Measurements from ENCODE around the gene FCRL5. TPM values are rescaled to one million over a fixed set of nuclear protein-coding genes. Genes with fewer than 3 reads are reported as not detected.

The FCRL5 gene
- total and polyA plus RNA-seq, 2 donors (not counting 3 experiments of a cell fraction or from before 2014, with no cell fraction given): not detected

DNA sequence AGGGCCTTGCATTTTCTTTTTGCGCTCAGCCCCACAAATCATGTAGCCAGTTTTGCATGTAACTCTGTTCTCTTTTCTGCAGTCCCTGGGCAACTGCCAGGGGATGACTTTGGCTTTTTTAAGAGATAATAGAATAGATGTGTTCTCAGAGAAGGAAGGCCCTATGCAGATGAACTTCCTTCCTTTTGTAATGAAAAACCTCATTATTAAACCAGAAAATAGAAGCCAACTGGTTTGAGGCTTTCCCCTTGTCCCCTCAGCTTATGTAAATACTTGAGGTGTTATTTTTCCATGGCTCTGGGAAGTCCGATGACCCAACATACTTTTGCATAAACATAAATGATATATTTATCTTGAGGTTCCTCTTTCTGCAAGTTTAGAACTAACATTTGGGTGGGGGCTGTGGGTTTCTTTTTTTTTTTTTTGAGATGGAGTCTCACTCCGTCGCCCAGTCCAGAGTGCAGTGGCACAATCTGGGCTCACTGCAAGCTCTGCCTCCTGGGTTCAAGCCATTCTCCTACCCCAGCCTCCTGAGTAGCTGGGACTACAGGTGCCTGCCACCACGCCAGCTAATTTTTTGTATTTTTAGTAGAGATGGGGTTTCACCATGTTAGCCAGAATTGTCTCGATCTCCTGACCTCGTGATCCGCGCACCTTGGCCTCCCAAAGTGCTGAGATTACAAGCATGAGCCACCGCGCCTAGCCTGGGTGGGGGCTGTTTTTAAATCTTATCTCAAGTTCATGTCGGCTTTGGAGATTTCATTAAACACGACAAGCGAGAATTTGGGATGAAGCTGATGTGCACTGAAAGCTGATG lies 14.4 kb upstream of the FCRL5 start:
- Histone ChIP-seq H3K27me3 (ENCODE audit: control insufficient read depth in 2 of 2, insufficient read depth in 2 of 2, low read length in 2 of 2) (peaks cover 0 to under 1% of the 10 kb centered on the region in 2 experiments), H3K4me2 (ENCODE audit: insufficient read depth, low read length) (no peak overlapping the region), H3K36me3 (ENCODE audit: control insufficient read depth in 2 of 2, extremely low read depth in 1 of 2, insufficient read depth in 2 of 2, low read length in 2 of 2) (no peaks in the 10 kb centered on the region), H3K27ac (ENCODE audit: insufficient read depth, low read depth, low read length) (no peak overlapping the region), H3K79me2 (ENCODE audit: control insufficient read depth, insufficient read depth, low read length) (no peaks in the 10 kb centered on the region), H4K20me1 (replicated peaks; ENCODE audit: control insufficient read depth, extremely low read depth, insufficient read depth, low read length) (no peaks in the 10 kb centered on the region), H3K9me3 (replicated peaks; ENCODE audit: control insufficient read depth, insufficient read depth, low read length) (no peaks in the 10 kb centered on the region), H3K4me3 (replicated peaks in 1 of 3; ENCODE audit: insufficient read depth in 1 of 3, low read depth in 1 of 3, low read length in 3 of 3) (no peak overlapping the region), H2AFZ (ENCODE audit: low read depth, low read length) (no peak overlapping the region), H3K9ac (replicated peaks; ENCODE audit: extremely low read depth, insufficient read depth, low read length) (no peak overlapping the region), H3K4me1 (ENCODE audit: control insufficient read depth, extremely low read depth, insufficient read depth, low read length) (no peaks in the 10 kb centered on the region), H3K9me1 (replicated peaks; ENCODE audit: control insufficient read depth, extremely low read depth, insufficient read depth, low read length) (no peaks in the 10 kb centered on the region)
- POLR2A ChIA-PET: no interaction called here
- TF ChIP-seq POLR2AphosphoS5 (IDR thresholded peaks at IDR 0.05; ENCODE audit: insufficient read depth, low read depth, low read length): no peak
- TF ChIP-seq CTCF (IDR thresholded peaks at IDR 0.05; ENCODE audit: extremely low read depth in 1 of 2, insufficient read depth in 1 of 2, low read depth in 1 of 2, low read length in 2 of 2): no peak
- TF ChIP-seq FOS (IDR thresholded peaks at IDR 0.05; ENCODE audit: borderline replicate concordance, insufficient read depth, low read length): no peak
- no peak for TF ChIP-seq POLR2A (IDR thresholded peaks at IDR 0.05; ENCODE audit: low read depth, low read length)
- no peak for TF ChIP-seq GATA2 (IDR thresholded peaks at IDR 0.05; ENCODE audit: insufficient read depth, insufficient read length, low read depth, low read length)
- TF ChIP-seq, protein P1, sequence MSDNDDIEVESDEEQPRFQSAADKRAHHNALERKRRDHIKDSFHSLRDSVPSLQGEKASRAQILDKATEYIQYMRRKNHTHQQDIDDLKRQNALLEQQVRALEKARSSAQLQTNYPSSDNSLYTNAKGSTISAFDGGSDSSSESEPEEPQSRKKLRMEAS (IDR thresholded peaks at IDR 0.05; ENCODE audit: insufficient read depth, insufficient read length): no peak
- TF ChIP-seq JUN (IDR thresholded peaks at IDR 0.05; ENCODE audit: borderline replicate concordance, insufficient read depth, insufficient read length, low read depth): no peak
- TF ChIP-seq EZH2 (IDR thresholded peaks at IDR 0.05; ENCODE audit: borderline replicate concordance, low read depth, low read length, severe bottlenecking): no peak
- TF ChIP-seq MYC (IDR thresholded peaks at IDR 0.05; ENCODE audit: low read depth, low read length): no peak
- no peak for FAIRE-seq
- intact Hi-C loops (cut with micrococcal nuclease): no loop called here
- CTCF ChIA-PET: interaction anchor here (3.7 to 7.1 kb wide), 2 partner anchors 14 kb away, joined by 31 to 47 read pairs; no protein-coding TSS in a partner anchor
- dilution Hi-C loops (cut with MboI; ENCODE audit: extremely low pct_ligation_motif_present, low sequenced_read_pairs): no loop called here
- DNase-seq (ENCODE audit: low read depth, low spot score): no peak
- no TSS peak for BruUV-seq (replicated peaks)
